ENCODE measurements around the gene CLDN34. TPM values are rescaled to one million over a fixed set of nuclear protein-coding genes. Genes with fewer than 3 reads are reported as not detected.

Gene CLDN34
- total RNA-seq: not detected in 2 replicates

GRCh38 chrX:9966775-9967408, at the start of gene CLDN34:
TSS of gene CLDN34 (plus strand) at chrX:9967358. CDS start at chrX:9967358, 0 bp downstream.
- TF ChIP-seq, protein P1, sequence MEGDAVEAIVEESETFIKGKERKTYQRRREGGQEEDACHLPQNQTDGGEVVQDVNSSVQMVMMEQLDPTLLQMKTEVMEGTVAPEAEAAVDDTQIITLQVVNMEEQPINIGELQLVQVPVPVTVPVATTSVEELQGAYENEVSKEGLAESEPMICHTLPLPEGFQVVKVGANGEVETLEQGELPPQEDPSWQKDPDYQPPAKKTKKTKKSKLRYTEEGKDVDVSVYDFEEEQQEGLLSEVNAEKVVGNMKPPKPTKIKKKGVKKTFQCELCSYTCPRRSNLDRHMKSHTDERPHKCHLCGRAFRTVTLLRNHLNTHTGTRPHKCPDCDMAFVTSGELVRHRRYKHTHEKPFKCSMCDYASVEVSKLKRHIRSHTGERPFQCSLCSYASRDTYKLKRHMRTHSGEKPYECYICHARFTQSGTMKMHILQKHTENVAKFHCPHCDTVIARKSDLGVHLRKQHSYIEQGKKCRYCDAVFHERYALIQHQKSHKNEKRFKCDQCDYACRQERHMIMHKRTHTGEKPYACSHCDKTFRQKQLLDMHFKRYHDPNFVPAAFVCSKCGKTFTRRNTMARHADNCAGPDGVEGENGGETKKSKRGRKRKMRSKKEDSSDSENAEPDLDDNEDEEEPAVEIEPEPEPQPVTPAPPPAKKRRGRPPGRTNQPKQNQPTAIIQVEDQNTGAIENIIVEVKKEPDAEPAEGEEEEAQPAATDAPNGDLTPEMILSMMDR (conservative IDR thresholded peaks at IDR 0.05; ENCODE audit: low read depth, low read length): no peak
- DNase-seq (ENCODE audit: low read depth): no peak
- H3K4me3 ChIP-seq (ENCODE audit: low read depth, low read length): no peak within 1 kb of the TSS

DNA sequence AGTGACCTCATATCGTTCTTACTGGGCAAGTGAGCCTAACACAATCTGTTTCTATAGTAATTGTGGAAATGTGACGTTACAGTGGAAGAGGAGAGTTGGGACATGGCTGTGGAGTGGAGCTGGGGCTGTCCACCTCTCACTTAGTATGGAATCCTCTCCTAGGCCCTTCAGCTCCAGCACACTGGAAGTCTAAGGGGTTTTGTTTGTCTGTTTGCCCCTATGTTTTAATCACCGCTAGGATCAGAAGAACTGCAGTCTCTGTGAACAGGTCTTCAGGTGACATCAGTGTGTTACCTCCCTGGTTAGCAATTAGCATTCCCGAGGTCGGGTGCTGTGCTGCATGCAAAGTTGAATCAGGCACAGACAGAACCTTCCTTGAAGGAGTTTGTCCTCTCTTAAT, 49.3 kb upstream of the CLDN34 start:
- no peak for DNase-seq (ENCODE audit: low read depth)
- TF ChIP-seq, protein P1 (conservative IDR thresholded peaks at IDR 0.05; ENCODE audit: low read depth, low read length): no peak
- no peak overlapping the region for H3K4me3 ChIP-seq (ENCODE audit: low read depth, low read length)

- DNase-seq (ENCODE audit: low read depth): no peak
- TF ChIP-seq, protein P1 (conservative IDR thresholded peaks at IDR 0.05; ENCODE audit: low read depth, low read length): no peak
- H3K4me3 ChIP-seq (ENCODE audit: low read depth, low read length): no peak overlapping the region
Measured at GRCh38 chrX:9919632-9920172, 47.5 kb upstream of the CLDN34 start.

- no peak for DNase-seq (ENCODE audit: low read depth)
- TF ChIP-seq, protein P1 (conservative IDR thresholded peaks at IDR 0.05; ENCODE audit: low read depth, low read length): no peak
- H3K4me3 ChIP-seq (ENCODE audit: low read depth, low read length): no peak overlapping the region
Measured at GRCh38 chrX:9921407-9921806, 45.8 kb upstream of the CLDN34 start.

GRCh38 chrX:9923357-9923756, 43.8 kb upstream of the CLDN34 start:
- TF ChIP-seq, protein P1 (conservative IDR thresholded peaks at IDR 0.05; ENCODE audit: low read depth, low read length): no peak
- no peak for DNase-seq (ENCODE audit: low read depth)
- H3K4me3 ChIP-seq (ENCODE audit: low read depth, low read length): no peak overlapping the region

DNA sequence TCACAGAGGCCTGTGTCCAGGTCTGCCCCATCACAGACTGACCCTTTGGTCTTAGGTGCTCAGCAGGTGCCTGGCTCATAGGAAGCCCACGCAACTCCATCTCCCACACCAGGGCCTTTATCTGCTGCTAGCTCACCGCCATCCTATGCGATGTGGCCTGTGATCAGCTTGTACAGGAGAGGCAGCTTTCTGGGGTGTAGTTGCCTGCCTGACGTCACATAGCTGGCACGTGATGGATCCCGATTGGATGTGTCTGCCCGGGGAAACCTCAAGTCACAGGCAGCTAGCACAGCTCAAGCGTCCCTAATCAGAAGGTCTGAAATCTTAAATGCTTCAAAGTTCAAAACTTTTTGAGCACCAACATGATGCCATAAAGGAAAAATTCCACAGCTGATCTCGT, 41.2 kb upstream of the CLDN34 start:
- DNase-seq (ENCODE audit: low read depth): no peak
- TF ChIP-seq, protein P1 (conservative IDR thresholded peaks at IDR 0.05; ENCODE audit: low read depth, low read length): no peak
- H3K4me3 ChIP-seq (ENCODE audit: low read depth, low read length): no peak overlapping the region
